ENCODE data around the gene PAX9. TPM values are rescaled to one million over a fixed set of nuclear protein-coding genes. Genes with fewer than 3 reads are reported as not detected.

Gene PAX9
- total and polyA plus RNA-seq, 2 donors from 2014 or later = 0.19 TPM; not detected in 1

DNA sequence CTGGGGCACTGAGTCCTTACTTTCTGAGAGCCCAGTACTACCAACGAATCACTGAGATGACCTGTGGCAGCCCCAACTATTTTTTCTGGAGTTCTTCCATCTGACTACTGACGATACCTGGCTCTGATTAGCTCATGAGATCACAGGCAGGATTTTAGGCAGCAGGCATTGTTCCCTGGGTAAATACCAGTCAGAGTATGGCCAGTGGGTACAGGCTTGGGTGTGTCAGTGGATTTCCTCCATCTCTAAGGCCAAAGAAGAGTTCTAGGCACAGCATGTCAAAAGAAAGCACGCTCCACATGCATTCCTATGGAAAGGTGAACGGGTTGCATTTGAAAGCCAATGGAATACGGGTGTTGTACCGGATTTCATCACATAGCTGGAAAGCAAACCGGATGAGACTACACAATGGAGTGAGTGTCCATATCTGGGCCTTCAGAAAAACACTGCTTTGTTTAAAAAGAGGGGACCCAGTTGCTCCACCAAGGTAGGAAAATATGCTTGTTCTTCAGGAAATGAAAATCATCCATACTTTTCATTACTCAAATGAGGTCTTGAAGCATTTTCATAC lies 55.0 kb downstream of the PAX9 start:
- Histone ChIP-seq H3K4me1 (ENCODE audit: control insufficient read depth in 2 of 3, insufficient read depth in 2 of 3, low read depth in 1 of 3, low read length in 3 of 3) (no peaks in the 10 kb centered on the region), H3K36me3 (ENCODE audit: control insufficient read depth in 2 of 3, insufficient read depth in 3 of 3, low read length in 3 of 3) (no peaks in the 10 kb centered on the region), H3K27ac (ENCODE audit: low read depth in 2 of 2, low read length in 2 of 2) (no peak overlapping the region), H3K27me3 (ENCODE audit: control insufficient read depth, insufficient read depth, low read length) (no peaks in the 10 kb centered on the region), H3K9me3 (ENCODE audit: control insufficient read depth in 2 of 3, insufficient read depth in 1 of 3, low read length in 3 of 3) (no peaks in the 10 kb centered on the region), H3K4me3 (ENCODE audit: low read length in 3 of 3) (no peak overlapping the region), H3K9ac (ENCODE audit: low read length in 3 of 3) (no peak overlapping the region)
- FAIRE-seq = no peak
- TF ChIP-seq, protein P1, sequence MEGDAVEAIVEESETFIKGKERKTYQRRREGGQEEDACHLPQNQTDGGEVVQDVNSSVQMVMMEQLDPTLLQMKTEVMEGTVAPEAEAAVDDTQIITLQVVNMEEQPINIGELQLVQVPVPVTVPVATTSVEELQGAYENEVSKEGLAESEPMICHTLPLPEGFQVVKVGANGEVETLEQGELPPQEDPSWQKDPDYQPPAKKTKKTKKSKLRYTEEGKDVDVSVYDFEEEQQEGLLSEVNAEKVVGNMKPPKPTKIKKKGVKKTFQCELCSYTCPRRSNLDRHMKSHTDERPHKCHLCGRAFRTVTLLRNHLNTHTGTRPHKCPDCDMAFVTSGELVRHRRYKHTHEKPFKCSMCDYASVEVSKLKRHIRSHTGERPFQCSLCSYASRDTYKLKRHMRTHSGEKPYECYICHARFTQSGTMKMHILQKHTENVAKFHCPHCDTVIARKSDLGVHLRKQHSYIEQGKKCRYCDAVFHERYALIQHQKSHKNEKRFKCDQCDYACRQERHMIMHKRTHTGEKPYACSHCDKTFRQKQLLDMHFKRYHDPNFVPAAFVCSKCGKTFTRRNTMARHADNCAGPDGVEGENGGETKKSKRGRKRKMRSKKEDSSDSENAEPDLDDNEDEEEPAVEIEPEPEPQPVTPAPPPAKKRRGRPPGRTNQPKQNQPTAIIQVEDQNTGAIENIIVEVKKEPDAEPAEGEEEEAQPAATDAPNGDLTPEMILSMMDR (IDR thresholded peaks at IDR 0.05; ENCODE audit: borderline replicate concordance, extremely low read depth, insufficient read depth) = no peak
- DNase-seq = no peak
- intact Hi-C loops (cut with DNase I) = no loop called here

DNA sequence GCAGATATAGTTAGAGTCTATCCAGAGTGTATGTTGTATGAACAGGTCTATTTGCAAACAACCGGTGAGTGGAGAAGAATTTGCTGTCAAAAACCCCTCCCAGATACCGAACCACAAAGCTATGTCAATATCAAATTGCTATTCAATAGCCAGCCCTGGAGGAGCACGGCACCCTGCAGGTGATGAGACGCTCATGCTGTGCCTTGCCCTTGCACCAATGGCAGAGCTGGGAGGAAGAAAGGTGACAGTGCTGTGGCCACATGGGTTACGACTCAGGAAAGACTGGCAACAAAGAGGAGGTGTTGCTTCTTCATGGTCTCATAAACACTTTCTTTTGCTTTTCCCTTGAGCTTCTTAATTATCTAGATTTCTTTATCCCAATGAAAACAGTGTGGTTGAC lies 55.7 kb downstream of the PAX9 start:
- TF ChIP-seq, protein P1 (IDR thresholded peaks at IDR 0.05; ENCODE audit: borderline replicate concordance, extremely low read depth, insufficient read depth) = no peak
- H3K4me1 ChIP-seq (ENCODE audit: control insufficient read depth in 2 of 3, insufficient read depth in 2 of 3, low read depth in 1 of 3, low read length in 3 of 3) = no peaks in the 10 kb centered on the region
- H3K9me3 ChIP-seq (ENCODE audit: control insufficient read depth in 2 of 3, insufficient read depth in 1 of 3, low read length in 3 of 3) = no peaks in the 10 kb centered on the region
- H3K27me3 ChIP-seq (ENCODE audit: control insufficient read depth, insufficient read depth, low read length) = no peaks in the 10 kb centered on the region
- H3K9ac ChIP-seq (ENCODE audit: low read length in 3 of 3) = no peak overlapping the region
- intact Hi-C loops (cut with DNase I) = no loop called here
- H3K27ac ChIP-seq (ENCODE audit: low read depth in 2 of 2, low read length in 2 of 2) = no peak overlapping the region
- DNase-seq = no peak
- no peak overlapping the region for H3K4me3 ChIP-seq (ENCODE audit: low read length in 3 of 3)
- H3K36me3 ChIP-seq (ENCODE audit: control insufficient read depth in 2 of 3, insufficient read depth in 3 of 3, low read length in 3 of 3) = no peaks in the 10 kb centered on the region
- FAIRE-seq = no peak

DNA sequence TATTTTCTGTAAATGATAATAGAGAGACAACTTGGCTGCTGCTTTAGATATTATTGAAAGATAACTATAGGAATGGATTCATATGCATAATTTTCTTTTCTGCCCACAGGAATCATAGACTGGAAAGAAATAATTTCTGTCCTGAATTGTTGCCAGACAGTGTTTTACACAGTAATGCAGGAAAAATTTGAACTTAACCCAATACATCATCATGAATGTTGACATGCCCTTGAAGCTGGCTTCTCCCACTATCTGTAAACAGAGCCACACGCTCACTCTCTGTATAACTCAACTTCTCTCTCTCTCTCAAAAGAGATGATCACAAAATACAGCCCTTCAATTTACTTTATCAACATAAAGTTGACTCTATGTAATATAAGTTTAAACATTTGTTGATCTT lies 56.6 kb downstream of the PAX9 start:
- intact Hi-C loops (cut with DNase I) = no loop called here
- FAIRE-seq (no peak), DNase-seq (no peak)
- H3K9ac ChIP-seq (ENCODE audit: low read length in 3 of 3) = no peak overlapping the region
- H3K9me3 ChIP-seq (ENCODE audit: control insufficient read depth in 2 of 3, insufficient read depth in 1 of 3, low read length in 3 of 3) = no peaks in the 10 kb centered on the region
- no peaks in the 10 kb centered on the region for H3K36me3 ChIP-seq (ENCODE audit: control insufficient read depth in 2 of 3, insufficient read depth in 3 of 3, low read length in 3 of 3)
- no peak overlapping the region for H3K27ac ChIP-seq (ENCODE audit: low read depth in 2 of 2, low read length in 2 of 2)
- TF ChIP-seq, protein P1 (IDR thresholded peaks at IDR 0.05; ENCODE audit: borderline replicate concordance, extremely low read depth, insufficient read depth) = no peak
- H3K27me3 ChIP-seq (ENCODE audit: control insufficient read depth, insufficient read depth, low read length) = no peaks in the 10 kb centered on the region
- no peaks in the 10 kb centered on the region for H3K4me1 ChIP-seq (ENCODE audit: control insufficient read depth in 2 of 3, insufficient read depth in 2 of 3, low read depth in 1 of 3, low read length in 3 of 3)
- H3K4me3 ChIP-seq (ENCODE audit: low read length in 3 of 3) = no peak overlapping the region

DNA sequence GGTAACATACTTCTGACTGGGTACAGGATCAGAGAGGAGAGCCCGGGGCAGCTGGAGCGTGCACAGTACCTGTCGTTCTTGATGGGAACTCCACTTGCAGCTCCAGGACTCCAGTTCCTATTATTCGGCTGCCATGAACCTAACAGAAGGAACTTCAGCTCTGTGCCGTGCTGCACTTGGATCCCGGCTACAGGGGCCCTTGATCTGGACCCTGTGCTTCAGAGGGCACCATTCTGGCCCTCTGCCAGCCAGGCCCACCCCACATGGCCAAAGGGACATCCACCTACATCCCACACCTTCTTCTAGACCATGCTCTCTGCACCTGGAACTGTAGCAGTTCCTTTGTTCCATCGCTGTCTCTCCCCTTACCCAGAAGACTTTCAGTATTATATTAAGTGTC lies 58.2 kb downstream of the PAX9 start:
- FAIRE-seq = no peak

More for the DNA sequence above, 58.2 kb downstream of the PAX9 start:
- TF ChIP-seq, protein P1 (IDR thresholded peaks at IDR 0.05; ENCODE audit: borderline replicate concordance, extremely low read depth, insufficient read depth) = no peak
- Histone ChIP-seq H3K4me3 (ENCODE audit: low read length in 3 of 3) (no peak overlapping the region), H3K27ac (ENCODE audit: low read depth in 2 of 2, low read length in 2 of 2) (no peak overlapping the region), H3K27me3 (ENCODE audit: control insufficient read depth, insufficient read depth, low read length) (no peaks in the 10 kb centered on the region), H3K9ac (ENCODE audit: low read length in 3 of 3) (no peak overlapping the region), H3K9me3 (ENCODE audit: control insufficient read depth in 2 of 3, insufficient read depth in 1 of 3, low read length in 3 of 3) (no peaks in the 10 kb centered on the region), H3K4me1 (ENCODE audit: control insufficient read depth in 2 of 3, insufficient read depth in 2 of 3, low read depth in 1 of 3, low read length in 3 of 3) (no peaks in the 10 kb centered on the region), H3K36me3 (ENCODE audit: control insufficient read depth in 2 of 3, insufficient read depth in 3 of 3, low read length in 3 of 3) (no peaks in the 10 kb centered on the region)
- intact Hi-C loops (cut with DNase I) = no loop called here
- no peak for DNase-seq
